22Rv1 (cell line): ENCODE measurements around the gene SCUBE2.

Source experiments
- CTCF ChIP-seq: fragments of 450-650 bp; IDR thresholded peaks from 2 replicates; pipeline ENCODE4 v1.5.1; 2017; ENCODE audit warnings: mild to moderate bottlenecking
- ZFX ChIP-seq: fragments of 450-650 bp; IDR thresholded peaks from 2 replicates; pipeline ENCODE4 v1.6.1; 2017; ENCODE audit warnings: antibody characterized with exemption, borderline replicate concordance

GRCh38 chr11:9070749-9071491 is 20.5 kb downstream of the SCUBE2 start:
- TF ChIP-seq CTCF (no peak), ZFX (no peak)
